Esophagus squamous epithelium (tissue), 5 donors: ENCODE results near the gene LSM3. TPM values are rescaled to one million over a fixed set of nuclear protein-coding genes. Genes with fewer than 3 reads are reported as not detected.

Experiments
- DNase-seq: peaks from one replicate; lab custom pipeline; 2025; lab: John Stamatoyannopoulos, UW
- H3K27ac ChIP-seq, 4 donors: fragments of 200-600 bp; sonication (generic); one replicate each; pipeline ENCODE4 v1.5.1; 2016 to 2019; ENCODE audit warnings: mild to moderate bottlenecking in 1 of 4
- H3K27me3 ChIP-seq, 4 donors: fragments of 200-600 bp; sonication (generic); 1 replicate in 3 of 4; 2 replicates in 1 of 4; pipeline versions ENCODE4 v1.5.1 to v1.6.0; 2017 to 2021; ENCODE audit warnings: antibody characterized with exemption in 1 of 4
- H3K36me3 ChIP-seq, 3 donors: fragments of 200-600 bp; sonication (generic); one replicate each; pipeline ENCODE4 v1.5.1; 2016 to 2019
- H3K4me1 ChIP-seq, 3 donors: fragments of 200-600 bp; sonication (generic); one replicate each; pipeline ENCODE4 v1.5.1; 2017 to 2019
- H3K4me3 ChIP-seq, 4 donors: fragments of 200-600 bp; sonication (generic); 1 replicate in 3 of 4; 2 replicates in 1 of 4; pipeline ENCODE4 v1.5.1; 2016 to 2019; ENCODE audit warnings: mild to moderate bottlenecking in 2 of 4, moderate library complexity in 1 of 4
- H3K9me3 ChIP-seq, 3 donors: fragments of 200-600 bp; sonication (generic); one replicate each; pipeline ENCODE4 v1.5.1; 2016 to 2019
- CTCF ChIP-seq, 6 experiments: fragments of 450-650 bp in 4 of 6; fragments of 200-600 bp in 2 of 6; sonication (generic) in 2 of 6; IDR thresholded peaks; one replicate each; pipeline ENCODE4 v1.5.1; 2016 to 2019; ENCODE audit warnings: antibody characterized with exemption in 6 of 6, mild to moderate bottlenecking in 4 of 6, moderate library complexity in 4 of 6
- POLR2A ChIP-seq, 4 donors: fragments of 450-650 bp; IDR thresholded peaks; one replicate each; pipeline ENCODE4 v1.6.1; 2017; ENCODE audit warnings: antibody characterized with exemption in 4 of 4, mild to moderate bottlenecking in 4 of 4, moderate library complexity in 3 of 4
- WGBS, 2 donors: methylation state at CpG; one replicate each; pipeline ENCODE4 v1.1.5; 2018; 5-methylcytosine and 5-hydroxymethylcytosine counted together
- intact Hi-C: fragments of 100-400 bp; cut with DNase I; formaldehyde crosslinking; loops from one replicate; pipeline ENCODE4 v1.15.0; 2022
- total RNA-seq, 4 donors: library from RNA; depleted of rRNA; stranded (reverse); fragments of >200 nt; gene quantifications; one replicate each; pipeline ENCODE4 v1.1.0, GENCODE V29; 2016
- donor health status: DM: yes; HTN: yes; CAD: no.

Gene LSM3
- total RNA-seq, 4 donors from 2014 or later, result 6.3 to 21.5 (median 13.7) TPM

- H3K4me1 ChIP-seq, result peaks cover 2 to 42% (median 12%) of the 10 kb centered on the region in 3 donors
- no peak overlapping the region for H3K4me3 ChIP-seq
- intact Hi-C loops, result no loop called here
- H3K36me3 ChIP-seq, result peaks cover 59 to 100% (median 64%) of the 10 kb centered on the region in 3 donors
- H3K27me3 ChIP-seq, result no peaks in the 10 kb centered on the region
- TF ChIP-seq POLR2A (IDR thresholded peaks at IDR 0.05) (no peak), CTCF (IDR thresholded peaks at IDR 0.05) (no peak)
- no peak for DNase-seq
- no peak overlapping the region for H3K27ac ChIP-seq
- 85 to 100% methylated on average over 2 to 4 of the region's 8 CpGs for WGBS, 2 donors
- no peaks in the 10 kb centered on the region for H3K9me3 ChIP-seq
These were observed 46.5 kb upstream of the LSM3 start for GRCh38 chr3:14132120-14132519.

GRCh38 chr3:14132689-14133088, 45.9 kb upstream of the LSM3 start:
- intact Hi-C loops, result no loop called here
- Histone ChIP-seq H3K27ac (no peak overlapping the region), H3K27me3 (no peaks in the 10 kb centered on the region), H3K36me3 (peaks cover 59 to 100% (median 64%) of the 10 kb centered on the region in 3 donors), H3K4me3 (no peak overlapping the region), H3K4me1 (peaks cover 0 to 42% (median 10%) of the 10 kb centered on the region in 3 donors), H3K9me3 (no peaks in the 10 kb centered on the region)
- no peak for DNase-seq
- TF ChIP-seq CTCF (IDR thresholded peaks at IDR 0.05) (no peak), POLR2A (IDR thresholded peaks at IDR 0.05) (no peak)
- 88 to 90% methylated on average over 4 to 5 of the region's 6 CpGs for WGBS, 2 donors

- WGBS, 2 donors, result 85 to 87% methylated on average over 5 to 6 of the region's 10 CpGs
- Histone ChIP-seq H3K4me1 (peaks cover 0 to 42% (median 10%) of the 10 kb centered on the region in 3 donors), H3K27ac (no peak overlapping the region), H3K27me3 (no peaks in the 10 kb centered on the region), H3K36me3 (peaks cover 62 to 100% (median 64%) of the 10 kb centered on the region in 3 donors), H3K4me3 (no peak overlapping the region), H3K9me3 (no peaks in the 10 kb centered on the region)
- DNase-seq, result no peak
- TF ChIP-seq CTCF (IDR thresholded peaks at IDR 0.05) (no peak), POLR2A (IDR thresholded peaks at IDR 0.05) (no peak)
- intact Hi-C loops, result no loop called here
These were observed 45.3 kb upstream of the LSM3 start for GRCh38 chr3:14133188-14133800.

- peaks cover 63 to 100% (median 66%) of the 10 kb centered on the region in 3 donors for H3K36me3 ChIP-seq
- no peaks in the 10 kb centered on the region for H3K27me3 ChIP-seq
- no peak for DNase-seq
- peaks cover 0 to 39% (median 10%) of the 10 kb centered on the region in 3 donors for H3K4me1 ChIP-seq
- no peak for TF ChIP-seq CTCF (IDR thresholded peaks at IDR 0.05)
- TF ChIP-seq POLR2A (IDR thresholded peaks at IDR 0.05), result no peak
- no peak overlapping the region for H3K4me3 ChIP-seq
- intact Hi-C loops, result no loop called here
- H3K27ac ChIP-seq, result no peak overlapping the region
- 82% methylated on average over 2 of the region's 5 CpGs; no CpG with 5 or more reads in 1 of the 2 donors for WGBS, 2 donors
- no peaks in the 10 kb centered on the region for H3K9me3 ChIP-seq
These were observed 44.7 kb upstream of the LSM3 start for GRCh38 chr3:14133876-14134275.

GRCh38 chr3:14134291-14134690, 44.3 kb upstream of the LSM3 start:
- Histone ChIP-seq H3K36me3 (peaks cover 64 to 100% (median 70%) of the 10 kb centered on the region in 3 donors), H3K4me1 (peaks cover 0 to 39% (median 10%) of the 10 kb centered on the region in 3 donors), H3K27me3 (no peaks in the 10 kb centered on the region), H3K27ac (no peak overlapping the region), H3K9me3 (no peaks in the 10 kb centered on the region), H3K4me3 (no peak overlapping the region)
- DNase-seq, result no peak
- TF ChIP-seq POLR2A (IDR thresholded peaks at IDR 0.05) (no peak), CTCF (IDR thresholded peaks at IDR 0.05) (no peak)
- 85 to 87% methylated on average over 5 to 6 of the region's 6 CpGs for WGBS, 2 donors
- intact Hi-C loops, result no loop called here
